GM21717 (cell line): ENCODE results near the gene PLEKHA7.

Experiments
- ATAC-seq: cut with Tn5 transposase; IDR thresholded peaks from one replicate; pipeline ENCODE4 v1.9.1; 2021; ENCODE audit warnings: mild to moderate bottlenecking, moderate library complexity; ENCODE audit not compliant: unreplicated experiment

The PLEKHA7 gene

GRCh38 chr11:16794047-16794818, 220.0 kb downstream of the PLEKHA7 start:
- ATAC-seq, result no peak

DNA sequence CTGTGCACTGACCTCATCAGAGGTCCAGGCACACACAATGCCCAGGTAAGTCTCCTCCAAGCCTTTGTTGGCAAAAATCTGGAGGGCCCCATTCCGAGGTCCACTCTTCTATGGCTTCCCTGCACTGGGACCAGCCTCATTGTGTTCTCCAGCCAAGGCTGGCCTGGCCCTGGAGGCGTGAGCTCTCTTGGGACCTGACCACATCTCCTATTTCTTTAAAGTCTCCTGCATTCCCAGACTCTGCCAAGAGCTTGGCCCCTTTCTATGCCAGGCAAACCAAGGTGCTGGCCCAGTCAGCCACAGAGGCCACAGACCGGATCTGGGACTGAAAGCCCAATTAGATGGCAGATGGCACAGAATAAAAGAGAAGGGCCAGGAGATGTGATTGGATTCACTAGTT, 220.7 kb downstream of the PLEKHA7 start:
- ATAC-seq, result no peak

DNA sequence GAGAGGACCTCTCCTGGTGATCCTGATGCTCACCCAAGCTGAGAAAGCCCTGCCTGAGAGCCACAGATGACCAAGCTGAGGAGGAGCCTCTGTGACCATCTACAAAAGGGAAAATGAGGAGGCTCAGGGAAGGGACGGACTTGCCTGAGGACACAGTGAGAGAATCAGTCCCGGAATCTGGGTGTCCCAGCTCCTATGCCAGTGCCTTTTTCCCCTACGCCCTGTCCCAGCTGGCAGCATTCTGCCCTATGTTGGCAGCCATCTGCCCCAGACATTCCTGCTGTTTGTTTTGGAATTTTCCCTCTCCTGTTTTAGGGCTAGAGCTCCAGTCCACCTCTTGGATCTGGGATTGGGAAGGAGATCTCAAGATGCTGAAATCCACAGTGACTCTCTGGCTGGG, 221.2 kb downstream of the PLEKHA7 start:
- no peak for ATAC-seq

- no peak for ATAC-seq
Observed at GRCh38 chr11:16792426-16792825, 221.8 kb downstream of the PLEKHA7 start.

DNA sequence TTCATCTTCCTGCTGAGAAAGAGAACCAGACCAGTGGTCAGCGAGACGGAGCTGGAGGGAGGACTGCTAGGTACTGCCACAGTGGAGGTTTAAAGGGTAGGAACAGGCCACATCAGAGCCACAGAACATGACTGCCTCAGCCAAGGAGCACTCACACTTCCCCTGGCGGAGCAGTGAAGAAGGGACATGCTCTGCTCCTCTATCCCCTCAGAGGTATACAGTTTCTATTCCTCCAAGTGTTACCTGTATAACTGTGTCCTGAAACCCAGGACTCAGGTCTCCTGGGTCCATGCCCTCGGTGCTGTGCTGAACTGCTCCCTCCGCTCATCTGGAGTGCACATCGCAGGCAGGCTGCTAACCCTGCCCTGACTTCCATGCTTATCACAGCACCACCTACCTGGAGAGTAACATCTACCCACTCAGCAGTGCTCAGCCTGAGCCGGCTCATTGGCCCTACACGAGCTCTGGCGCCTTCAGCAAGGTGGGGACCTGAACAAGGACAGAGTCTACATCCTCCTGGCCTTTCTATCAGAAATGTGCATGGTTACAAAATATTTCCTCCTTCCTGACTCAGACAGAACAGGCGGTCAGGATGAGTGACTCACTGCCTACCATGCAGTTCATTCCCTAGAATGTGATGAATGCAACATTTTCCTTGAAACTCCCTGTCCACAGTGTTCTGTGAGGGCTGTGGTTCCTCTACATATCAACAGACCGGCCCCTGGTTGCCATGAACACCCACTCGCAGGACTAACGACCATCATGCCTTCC, 222.8 kb downstream of the PLEKHA7 start:
- ATAC-seq, result no peak

- ATAC-seq, result no peak
Observed at GRCh38 chr11:16790486-16791190, 223.6 kb downstream of the PLEKHA7 start.

DNA sequence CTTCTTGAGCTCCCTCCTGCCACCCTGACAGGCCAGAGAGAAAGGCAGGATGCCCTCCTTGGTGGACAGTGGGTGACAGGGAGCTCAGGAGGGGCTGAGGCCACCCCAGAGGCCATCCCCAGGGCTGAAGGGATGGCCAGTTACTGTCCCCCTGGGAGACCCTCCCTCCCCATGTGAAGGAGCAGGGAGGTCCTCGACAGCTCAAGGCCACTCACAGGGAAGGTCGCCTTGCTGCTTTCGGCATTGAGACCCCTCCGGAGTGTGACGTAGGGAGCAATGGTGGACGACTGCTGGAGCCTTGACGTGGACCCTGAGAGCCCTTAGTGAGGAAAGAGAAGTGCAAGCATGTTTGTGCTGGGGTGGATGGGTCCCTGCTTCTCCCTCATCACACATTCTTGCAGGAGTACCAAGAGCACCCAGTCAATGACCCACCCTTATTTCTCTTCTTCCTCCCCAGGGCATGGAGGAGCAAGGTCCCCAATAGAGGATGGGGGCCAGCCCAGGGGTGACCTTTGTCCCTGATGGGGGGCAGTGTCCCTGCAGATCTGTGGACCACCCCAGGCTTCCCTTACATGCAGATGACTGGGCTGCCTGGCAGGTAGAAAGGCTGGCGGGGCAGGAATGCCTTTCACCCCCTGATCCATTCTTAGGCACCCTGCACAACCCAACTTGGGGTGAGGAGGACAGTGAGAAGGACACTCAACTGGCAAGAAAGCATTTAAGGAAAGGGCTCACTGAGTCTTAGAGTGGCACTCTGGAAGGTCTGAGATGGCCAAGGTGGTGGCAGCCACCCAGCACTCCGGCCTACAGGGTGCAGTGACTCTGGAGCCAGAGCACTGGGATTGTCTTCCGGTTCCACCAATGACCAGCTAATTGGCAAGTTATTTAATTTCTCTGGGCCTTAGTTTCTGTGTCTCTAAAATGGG, 224.4 kb downstream of the PLEKHA7 start:
- ATAC-seq, result no peak

DNA sequence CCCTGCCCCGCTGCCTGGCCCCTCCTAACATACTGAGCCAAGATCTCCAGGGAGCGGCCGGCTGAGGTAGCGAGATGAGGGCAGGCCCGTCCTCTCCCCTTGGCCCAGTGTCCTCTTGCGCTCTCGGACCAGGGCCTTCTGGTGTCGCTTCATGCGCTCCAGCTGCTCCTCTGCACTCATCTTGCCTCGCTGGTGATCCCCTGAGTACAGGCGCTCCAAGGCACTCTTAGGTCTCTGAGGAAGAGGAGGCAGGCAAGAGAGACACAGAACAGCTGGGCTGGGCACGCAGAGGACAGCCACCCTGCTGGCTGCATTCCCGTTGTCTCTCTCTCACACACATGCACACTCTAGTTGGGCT, 225.2 kb downstream of the PLEKHA7 start:
- no peak for ATAC-seq

GRCh38 chr11:16788141-16789062, 225.8 kb downstream of the PLEKHA7 start:
- ATAC-seq, result peak; percentile 65

- no peak for ATAC-seq
Observed at GRCh38 chr11:16787035-16787742, 227.0 kb downstream of the PLEKHA7 start.

DNA sequence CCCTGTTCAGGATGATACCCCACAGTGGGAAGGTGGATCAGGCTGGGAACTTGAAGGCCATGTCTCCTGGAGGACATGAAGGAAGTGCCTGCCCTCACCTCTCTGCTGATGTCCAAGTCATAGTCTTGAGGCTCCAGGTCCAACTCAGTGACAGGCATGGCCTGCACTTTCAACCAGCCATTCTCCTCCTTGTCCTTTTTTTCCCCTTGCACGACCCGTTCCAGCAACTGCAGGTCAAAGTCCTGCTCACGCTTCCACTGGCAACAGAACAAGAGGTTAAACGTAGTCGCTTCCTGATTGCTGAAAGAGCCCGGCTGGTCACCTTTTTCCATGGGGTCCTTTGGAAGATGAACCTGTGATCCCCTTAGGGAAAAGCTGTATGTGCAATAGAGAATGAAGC, 228.1 kb downstream of the PLEKHA7 start:
- no peak for ATAC-seq

- ATAC-seq, result peak; percentile 84
Observed at GRCh38 chr11:16785520-16786128, 228.6 kb downstream of the PLEKHA7 start.

- no peak for ATAC-seq
Observed at GRCh38 chr11:16784666-16785065, 229.5 kb downstream of the PLEKHA7 start.

- no peak for ATAC-seq
Observed at GRCh38 chr11:16784097-16784496, 230.1 kb downstream of the PLEKHA7 start.

DNA sequence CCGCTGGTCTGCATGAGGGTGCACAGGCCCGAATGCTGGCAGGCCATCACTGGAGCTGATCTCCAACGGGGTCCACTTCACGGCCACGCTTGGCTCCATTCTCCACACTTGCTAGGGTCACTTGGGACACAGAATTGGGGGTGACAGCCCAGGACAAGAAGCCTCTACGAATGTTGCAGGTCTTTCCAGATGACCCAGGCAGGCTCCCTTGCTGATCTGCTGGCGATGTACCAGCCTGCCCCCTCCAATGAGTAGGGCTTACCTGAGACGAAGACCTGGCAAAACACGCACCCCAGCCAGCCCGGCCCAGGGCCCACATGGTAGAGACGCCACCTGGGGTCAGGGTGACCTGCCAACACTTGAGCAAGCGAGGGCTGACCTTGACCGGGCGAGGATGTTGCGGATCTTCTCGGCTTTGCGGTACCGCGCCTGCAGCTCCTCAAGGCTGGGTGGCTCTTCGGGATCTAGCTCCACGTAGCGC, 230.9 kb downstream of the PLEKHA7 start:
- no peak for ATAC-seq

DNA sequence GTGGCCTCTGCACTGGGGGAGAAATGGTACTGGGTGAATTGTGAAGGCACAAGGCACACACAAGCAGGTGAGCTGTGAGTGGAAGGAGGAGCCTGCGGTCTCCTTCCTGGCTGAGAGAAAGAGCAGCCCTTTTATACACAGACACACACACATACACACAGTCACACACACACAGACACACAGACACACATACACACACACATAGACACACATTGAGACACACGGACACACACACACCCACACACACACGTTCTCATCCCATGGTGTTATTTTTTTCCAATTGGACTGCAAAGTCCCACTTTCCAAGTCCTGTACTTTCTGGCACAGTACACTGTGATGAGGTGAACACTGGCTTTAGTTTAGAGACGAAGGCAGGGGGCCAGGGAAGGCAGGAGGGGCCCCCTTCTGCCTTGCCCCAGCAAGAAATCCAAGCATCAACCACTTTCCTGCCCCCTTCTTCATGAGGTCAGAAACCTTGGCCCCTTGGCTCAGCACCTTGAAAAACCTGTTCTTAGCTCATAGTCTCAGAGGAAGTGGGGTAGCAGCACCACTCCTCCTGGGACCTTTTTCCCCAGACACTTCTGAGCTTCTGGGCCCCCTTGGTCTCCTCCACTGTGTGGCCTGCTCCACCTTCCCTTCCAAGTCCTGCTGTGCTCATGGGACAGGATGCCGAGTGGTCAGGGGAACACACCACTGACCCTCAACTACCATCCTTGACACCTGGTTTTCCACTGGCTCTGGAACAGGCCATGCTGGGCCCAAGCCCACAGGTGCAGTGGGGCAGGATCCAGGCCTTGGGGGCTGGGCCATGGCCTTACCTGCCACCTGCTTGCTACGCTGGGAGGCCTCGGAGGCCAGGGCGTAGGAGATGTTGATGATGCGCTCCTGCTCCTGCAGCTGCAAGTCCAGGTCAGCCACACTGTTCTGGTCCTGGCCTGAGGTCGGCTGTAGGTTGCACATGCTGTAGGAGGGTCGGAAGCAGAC, 232.0 kb downstream of the PLEKHA7 start:
- ATAC-seq, result no peak
